SH-SY5Y (cell line): ENCODE results near the gene ZNF460.

Experiments
- GATA2 ChIP-seq: IDR thresholded peaks from 2 replicates; pipeline ENCODE4 v1.6.1; 2011; ENCODE audit warnings: mild to moderate bottlenecking, low read depth, low read length
- GATA3 ChIP-seq: IDR thresholded peaks from 2 replicates; pipeline ENCODE4 v1.6.1; 2011; ENCODE audit warnings: low read depth, mild to moderate bottlenecking, low read length, moderate library complexity

DNA sequence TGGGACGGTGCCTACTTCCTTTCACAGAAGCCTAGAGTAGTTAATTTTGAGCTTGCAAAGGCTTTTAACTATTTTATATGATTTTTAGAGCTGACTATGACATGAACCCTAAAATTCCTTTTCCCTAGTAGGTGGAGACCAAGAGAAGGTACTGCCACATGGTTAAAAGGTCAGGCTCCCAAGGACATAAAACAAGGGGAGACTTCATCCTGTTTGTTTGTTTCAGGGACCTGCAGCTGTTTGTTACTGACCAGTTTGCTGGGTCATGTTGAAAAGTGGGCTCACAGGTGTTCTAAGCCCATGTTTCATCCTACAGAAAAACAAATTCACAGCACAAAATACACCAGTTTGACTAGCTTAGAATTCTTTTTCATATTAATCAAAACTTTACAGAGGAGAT is 3.9 kb upstream of the ZNF460 start:
- TF ChIP-seq GATA2 (no peak), GATA3 (no peak)
